ENCODE data around the gene NEMF.
"Not testable (repeated sequence)": the region's sequence is repeated elsewhere in the genome, so short reads cannot be mapped to it uniquely, and the experiment has no call there.

NEMF gene

DNA sequence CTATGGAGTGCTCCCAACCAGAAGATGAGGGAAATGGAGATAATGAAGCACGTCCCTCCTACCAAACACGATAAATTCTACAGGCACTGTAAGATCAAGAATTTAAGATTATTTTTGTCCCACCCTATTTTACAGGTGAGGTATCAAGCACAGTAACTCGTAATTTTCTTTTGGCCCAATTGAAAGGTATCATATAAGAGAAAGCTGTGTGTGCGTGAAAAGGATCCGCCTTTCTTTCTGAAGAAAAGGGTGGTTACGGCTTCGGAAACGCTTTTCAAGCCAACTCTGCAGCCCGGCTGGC lies 85.4 kb downstream of the NEMF start:
- DNase-seq (ENCODE audit: low read depth): no peak
- TF ChIP-seq, protein P1, sequence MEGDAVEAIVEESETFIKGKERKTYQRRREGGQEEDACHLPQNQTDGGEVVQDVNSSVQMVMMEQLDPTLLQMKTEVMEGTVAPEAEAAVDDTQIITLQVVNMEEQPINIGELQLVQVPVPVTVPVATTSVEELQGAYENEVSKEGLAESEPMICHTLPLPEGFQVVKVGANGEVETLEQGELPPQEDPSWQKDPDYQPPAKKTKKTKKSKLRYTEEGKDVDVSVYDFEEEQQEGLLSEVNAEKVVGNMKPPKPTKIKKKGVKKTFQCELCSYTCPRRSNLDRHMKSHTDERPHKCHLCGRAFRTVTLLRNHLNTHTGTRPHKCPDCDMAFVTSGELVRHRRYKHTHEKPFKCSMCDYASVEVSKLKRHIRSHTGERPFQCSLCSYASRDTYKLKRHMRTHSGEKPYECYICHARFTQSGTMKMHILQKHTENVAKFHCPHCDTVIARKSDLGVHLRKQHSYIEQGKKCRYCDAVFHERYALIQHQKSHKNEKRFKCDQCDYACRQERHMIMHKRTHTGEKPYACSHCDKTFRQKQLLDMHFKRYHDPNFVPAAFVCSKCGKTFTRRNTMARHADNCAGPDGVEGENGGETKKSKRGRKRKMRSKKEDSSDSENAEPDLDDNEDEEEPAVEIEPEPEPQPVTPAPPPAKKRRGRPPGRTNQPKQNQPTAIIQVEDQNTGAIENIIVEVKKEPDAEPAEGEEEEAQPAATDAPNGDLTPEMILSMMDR (IDR thresholded peaks at IDR 0.05; ENCODE audit: insufficient read depth, low read depth, low read length, missing control alignments): no peak

DNA sequence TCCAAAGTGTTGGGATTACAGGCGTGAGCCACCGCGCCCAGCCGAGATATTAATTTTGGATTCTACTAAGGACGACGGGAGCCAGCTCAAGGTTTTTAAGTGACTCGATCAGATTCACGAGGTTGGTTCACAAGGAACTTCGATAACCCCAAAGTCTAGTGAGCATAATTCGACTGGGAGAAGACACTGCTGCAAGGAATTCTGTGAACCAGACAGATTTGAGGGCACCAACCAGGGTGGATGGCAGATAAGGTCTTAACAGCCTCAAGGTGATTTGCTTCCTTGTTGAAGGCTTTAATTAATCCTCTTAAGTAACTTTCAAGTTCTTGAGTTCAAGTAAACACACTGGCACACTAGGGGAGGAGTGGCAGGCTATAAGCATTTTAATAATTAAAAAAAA lies 85.7 kb downstream of the NEMF start:
- DNase-seq (ENCODE audit: low read depth): peak; percentile 11
- peak overlapping the region; percentile 57 for H3K4me3 ChIP-seq (ENCODE audit: low read length)
- TF ChIP-seq, protein P1 (IDR thresholded peaks at IDR 0.05; ENCODE audit: insufficient read depth, low read depth, low read length, missing control alignments): no peak

More for the DNA sequence above, 85.4 kb downstream of the NEMF start:
- H3K4me3 ChIP-seq (ENCODE audit: low read length): peak overlapping the region; percentile 57

GRCh38 chr14:49761839-49762551 lies 90.6 kb downstream of the NEMF start:
- DNase-seq (ENCODE audit: low read depth): no peak
- no peak overlapping the region for H3K4me3 ChIP-seq (ENCODE audit: low read length)
- TF ChIP-seq, protein P1 (IDR thresholded peaks at IDR 0.05; ENCODE audit: insufficient read depth, low read depth, low read length, missing control alignments): no peak

GRCh38 chr14:49755378-49755777 lies 97.2 kb downstream of the NEMF start:
- no peak for DNase-seq (ENCODE audit: low read depth)
- TF ChIP-seq, protein P1 (IDR thresholded peaks at IDR 0.05; ENCODE audit: insufficient read depth, low read depth, low read length, missing control alignments): no peak

GRCh38 chr14:49754570-49755097 lies 98.0 kb downstream of the NEMF start:
- TF ChIP-seq, protein P1 (IDR thresholded peaks at IDR 0.05; ENCODE audit: insufficient read depth, low read depth, low read length, missing control alignments): no peak
- peak; percentile 78 for DNase-seq (ENCODE audit: low read depth)
- no peak overlapping the region for H3K4me3 ChIP-seq (ENCODE audit: low read length)

More at GRCh38 chr14:49755378-49755777, 97.2 kb downstream of the NEMF start:
- H3K4me3 ChIP-seq (ENCODE audit: low read length): no peak overlapping the region

- DNase-seq (ENCODE audit: low read depth): not testable (repeated sequence)
Measured at GRCh38 chr14:49746476-49746875, 106.1 kb downstream of the NEMF start.

GRCh38 chr14:49745191-49745590 lies 107.4 kb downstream of the NEMF start:
- H3K4me3 ChIP-seq (ENCODE audit: low read length): no peak overlapping the region
- TF ChIP-seq, protein P1 (IDR thresholded peaks at IDR 0.05; ENCODE audit: insufficient read depth, low read depth, low read length, missing control alignments): no peak
- DNase-seq (ENCODE audit: low read depth): no peak

More at GRCh38 chr14:49746476-49746875, 106.1 kb downstream of the NEMF start:
- H3K4me3 ChIP-seq (ENCODE audit: low read length): not testable (repeated sequence)

DNA sequence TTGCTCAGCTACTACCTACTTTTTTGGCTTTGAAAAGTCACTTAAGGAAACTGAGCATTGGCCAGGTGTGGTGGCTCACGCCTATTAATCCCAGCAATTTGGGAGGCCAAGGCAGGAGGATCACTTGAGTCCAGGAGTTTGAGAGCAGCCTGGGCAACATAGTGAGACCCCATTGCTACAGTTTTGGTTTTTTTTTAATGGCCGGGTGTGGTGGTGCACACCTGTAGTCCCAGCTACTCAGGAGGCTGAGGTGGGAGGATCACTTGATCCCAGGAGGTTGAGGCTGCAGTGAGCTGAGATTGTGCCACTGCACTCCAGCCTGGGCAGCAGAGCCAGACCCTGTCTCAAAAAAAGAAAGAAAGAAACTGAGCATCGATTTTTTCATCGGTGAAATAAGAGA lies 116.9 kb downstream of the NEMF start:
- DNase-seq (ENCODE audit: low read depth); H3K4me3 ChIP-seq (ENCODE audit: low read length): not testable (repeated sequence)

All from epithelial cell of esophagus (primary cell).